HEK293 (cell line): Measurements from ENCODE around the gene RANGAP1.

Source experiments
- CTCF ChIA-PET: fragments of 350-600 bp; formaldehyde crosslinking; extraction: SDS; loops from one replicate; lab custom pipeline; 2021; ENCODE audit warnings: antibody characterized with exemption; lab: Yijun Ruan, JAX
- POLR2A ChIA-PET: fragments of 300-600 bp; formaldehyde crosslinking; extraction: SDS; loops from one replicate; lab custom pipeline; 2020; ENCODE audit warnings: antibody characterized with exemption, inconsistent platforms; lab: Yijun Ruan, JAX
- H3K27ac ChIP-seq: fragments of 200-500 bp; sonication (Bioruptor generic); 2 replicates; pipeline ENCODE4 v1.5.1; 2014; ENCODE audit warnings: low read depth, low read length, control low read depth, inconsistent platforms; ENCODE audit errors: extremely low read depth
- H3K36me3 ChIP-seq, 2 experiments: fragments of 200-500 bp in 1 of 2; sonication (Bioruptor generic) in 1 of 2; 1 replicate in 1 of 2; 2 replicates in 1 of 2; pipeline ENCODE4 v1.5.1; 2014 to 2017; ENCODE audit warnings: inconsistent platforms in 2 of 2, low read length in 2 of 2; ENCODE audit not compliant: control insufficient read depth in 2 of 2, insufficient read depth in 1 of 2
- H3K4me1 ChIP-seq: fragments of 200-500 bp; sonication (Bioruptor generic); 2 replicates; pipeline ENCODE4 v1.5.1; 2014; ENCODE audit warnings: mild to moderate bottlenecking, low read length, inconsistent platforms; ENCODE audit not compliant: control insufficient read depth, insufficient read depth
- H3K4me3 ChIP-seq: 2 replicates; pipeline ENCODE4 v1.5.1; 2011; ENCODE audit warnings: low read depth, mild to moderate bottlenecking, control low read depth, low read length, moderate library complexity
- H3K9me3 ChIP-seq: fragments of 200-500 bp; sonication (Bioruptor generic); 2 replicates; pipeline ENCODE4 v1.5.1; 2014; ENCODE audit warnings: low read depth, low read length, inconsistent platforms; ENCODE audit not compliant: control insufficient read depth, insufficient read depth
- GFI1B ChIP-seq: fragments of 450-650 bp; formaldehyde crosslinking; IDR thresholded peaks from 2 replicates; pipeline ENCODE4 v1.5.1; 2016; ENCODE audit warnings: missing biosample characterization, missing genetic modification characterization
- GLIS1 ChIP-seq: fragments of 450-650 bp; formaldehyde crosslinking; IDR thresholded peaks from 2 replicates; pipeline ENCODE4 v1.5.1; 2016; ENCODE audit warnings: missing biosample characterization, missing genetic modification characterization
- KLF16 ChIP-seq: fragments of 450-650 bp; formaldehyde crosslinking; IDR thresholded peaks from 2 replicates; pipeline ENCODE4 v1.5.1; 2017; ENCODE audit warnings: missing biosample characterization, missing genetic modification characterization
- KLF8 ChIP-seq: fragments of 450-650 bp; formaldehyde crosslinking; IDR thresholded peaks from 2 replicates; pipeline ENCODE4 v1.5.1; 2016; ENCODE audit warnings: missing biosample characterization, missing genetic modification characterization
- SP7 ChIP-seq: fragments of 450-650 bp; formaldehyde crosslinking; IDR thresholded peaks from 2 replicates; pipeline ENCODE4 v1.5.1; 2016; ENCODE audit warnings: missing biosample characterization, missing genetic modification characterization
- WT1 ChIP-seq: fragments of 450-650 bp; formaldehyde crosslinking; IDR thresholded peaks from 2 replicates; pipeline ENCODE4 v1.5.1; 2016; ENCODE audit warnings: missing biosample characterization, missing genetic modification characterization
- ZBTB17 ChIP-seq: fragments of 450-650 bp; formaldehyde crosslinking; IDR thresholded peaks from 2 replicates; pipeline ENCODE4 v1.5.1; 2016; ENCODE audit warnings: missing biosample characterization, missing genetic modification characterization
- ZBTB20 ChIP-seq: fragments of 450-650 bp; formaldehyde crosslinking; IDR thresholded peaks from 2 replicates; pipeline ENCODE4 v1.5.1; 2016; ENCODE audit warnings: missing biosample characterization, missing genetic modification characterization
- ZFP37 ChIP-seq: fragments of 450-650 bp; formaldehyde crosslinking; IDR thresholded peaks from 2 replicates; pipeline ENCODE4 v1.5.1; 2016; ENCODE audit warnings: missing biosample characterization, missing genetic modification characterization
- ZNF10 ChIP-seq: fragments of 450-650 bp; formaldehyde crosslinking; IDR thresholded peaks from 2 replicates; pipeline ENCODE4 v1.5.1; 2017; ENCODE audit warnings: missing biosample characterization, missing genetic modification characterization
- ZNF133 ChIP-seq: fragments of 450-650 bp; formaldehyde crosslinking; IDR thresholded peaks from 2 replicates; pipeline ENCODE4 v1.5.1; 2016; ENCODE audit warnings: missing biosample characterization, missing genetic modification characterization
- ZNF2 ChIP-seq: fragments of 450-650 bp; formaldehyde crosslinking; IDR thresholded peaks from 2 replicates; pipeline ENCODE4 v1.5.1; 2016; ENCODE audit warnings: missing biosample characterization, missing genetic modification characterization
- ZNF292 ChIP-seq: fragments of 450-650 bp; formaldehyde crosslinking; IDR thresholded peaks from 2 replicates; pipeline ENCODE4 v1.5.1; 2016; ENCODE audit warnings: low read depth, missing biosample characterization, missing genetic modification characterization, borderline replicate concordance
- ZNF391 ChIP-seq: fragments of 450-650 bp; formaldehyde crosslinking; IDR thresholded peaks from 2 replicates; pipeline ENCODE4 v1.5.1; 2016; ENCODE audit warnings: low read depth, missing biosample characterization, missing genetic modification characterization, borderline replicate concordance
- ZNF394 ChIP-seq: fragments of 450-650 bp; formaldehyde crosslinking; IDR thresholded peaks from 2 replicates; pipeline ENCODE4 v1.5.1; 2016; ENCODE audit warnings: missing biosample characterization, missing genetic modification characterization, mild to moderate bottlenecking, moderate library complexity, borderline replicate concordance
- ZNF416 ChIP-seq: fragments of 450-650 bp; formaldehyde crosslinking; IDR thresholded peaks from 2 replicates; pipeline ENCODE4 v1.5.1; 2016; ENCODE audit warnings: missing biosample characterization, missing genetic modification characterization
- ZNF600 ChIP-seq: fragments of 450-650 bp; formaldehyde crosslinking; IDR thresholded peaks from 2 replicates; pipeline ENCODE4 v1.5.1; 2016; ENCODE audit warnings: missing biosample characterization, missing genetic modification characterization
- ZNF626 ChIP-seq: fragments of 450-650 bp; sonication (Bioruptor Pico); formaldehyde crosslinking; IDR thresholded peaks from 2 replicates; pipeline ENCODE4 v1.5.1; 2018; ENCODE audit warnings: missing biosample characterization, missing genetic modification characterization, inconsistent platforms
- ZNF629 ChIP-seq: fragments of 450-650 bp; formaldehyde crosslinking; IDR thresholded peaks from 2 replicates; pipeline ENCODE4 v1.5.1; 2017; ENCODE audit warnings: missing biosample characterization, missing genetic modification characterization
- ZNF76 ChIP-seq: fragments of 450-650 bp; formaldehyde crosslinking; IDR thresholded peaks from 2 replicates; pipeline ENCODE4; 2016; ENCODE audit warnings: low read depth, missing biosample characterization, missing genetic modification characterization, borderline replicate concordance
- ZXDB ChIP-seq: fragments of 450-650 bp; formaldehyde crosslinking; IDR thresholded peaks from 2 replicates; pipeline ENCODE4 v1.5.1; 2016; ENCODE audit warnings: missing biosample characterization, missing genetic modification characterization
- TF ChIP-seq, protein P1 (sequence below): fragments of 450-650 bp; formaldehyde crosslinking; IDR thresholded peaks from 2 replicates; pipeline ENCODE4 v1.5.1; 2016; ENCODE audit warnings: missing biosample characterization, missing genetic modification characterization
- TF ChIP-seq, protein P2 (sequence below): fragments of 450-650 bp; formaldehyde crosslinking; IDR thresholded peaks from 2 replicates; pipeline ENCODE4 v1.5.1; 2016; ENCODE audit warnings: missing biosample characterization, missing genetic modification characterization
- TF ChIP-seq, protein P3 (sequence below): fragments of 450-650 bp; formaldehyde crosslinking; IDR thresholded peaks from 2 replicates; pipeline ENCODE4 v1.5.0; 2017; ENCODE audit warnings: missing biosample characterization, missing genetic modification characterization, borderline replicate concordance
- TF ChIP-seq, protein P4 (sequence below): fragments of 450-650 bp; formaldehyde crosslinking; IDR thresholded peaks from 2 replicates; pipeline ENCODE4 v1.5.1; 2016; ENCODE audit warnings: missing biosample characterization, missing genetic modification characterization
- TF ChIP-seq, protein P5 (sequence below): fragments of 450-650 bp; formaldehyde crosslinking; IDR thresholded peaks from 2 replicates; pipeline ENCODE4 v1.5.1; 2016; ENCODE audit warnings: missing biosample characterization, missing genetic modification characterization

RANGAP1 gene

DNA sequence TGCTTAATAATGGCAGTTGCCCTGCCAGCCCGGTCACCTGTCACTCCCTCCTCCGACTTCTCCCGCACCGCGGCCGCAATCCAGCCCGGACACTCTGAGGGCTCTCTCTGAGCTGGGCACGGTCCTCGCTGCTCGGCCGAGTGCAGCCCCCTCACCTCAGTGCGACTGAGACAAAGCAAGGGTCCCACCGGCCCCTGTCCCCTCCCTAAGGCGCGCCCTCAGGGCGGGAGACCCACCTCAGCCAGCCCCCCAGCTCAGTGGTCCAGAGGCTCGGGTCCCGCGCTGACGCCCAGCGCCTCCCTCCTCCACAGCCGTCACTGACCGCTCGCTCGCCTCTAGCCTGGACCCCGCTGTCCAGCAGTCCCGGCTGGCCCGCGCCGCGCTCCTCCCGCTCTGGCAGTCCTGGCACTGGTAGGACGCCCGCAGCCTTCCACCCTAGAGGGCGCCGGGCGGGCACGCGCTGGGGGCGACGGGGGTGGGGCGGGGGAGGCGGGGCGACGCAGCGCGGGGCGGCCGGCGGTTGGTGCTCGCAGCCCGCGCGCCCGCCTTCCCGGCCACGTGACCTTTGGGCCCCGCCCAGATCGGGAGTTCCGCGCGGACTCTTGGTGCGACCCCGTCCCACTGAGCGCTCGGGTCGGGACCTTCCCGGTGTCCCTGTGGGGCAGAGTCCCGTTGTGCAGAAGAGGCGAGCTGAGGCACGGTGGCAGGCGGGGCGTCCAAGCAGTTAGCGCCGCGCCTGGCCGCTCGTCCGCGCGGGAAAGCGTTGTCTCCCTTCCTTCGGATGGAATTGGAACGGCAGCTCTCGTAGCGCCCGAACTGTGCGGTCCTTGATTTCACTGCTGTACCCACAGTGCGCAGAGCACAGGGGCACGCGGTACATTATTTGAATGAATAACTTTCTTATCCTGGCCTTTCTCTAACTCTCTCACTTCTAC is 88.7 kb downstream of the RANGAP1 start:
- Histone ChIP-seq H3K9me3 (no peaks in the 10 kb centered on the region), H3K4me1 (0 out of 2 replicates have a peak, but pooled peaks cover 2% of the 10 kb centered on the region), H3K4me3 (peak overlapping the region; percentile 84), H3K36me3 (no peaks in the 10 kb centered on the region; a peak in 1 of 3 replicates), H3K27ac (peak overlapping the region; percentile 48; the same call in 1 of the 2 replicates)
- CTCF ChIA-PET: interaction anchor here (0.6 to 3.1 kb wide), 6 partner anchors 11 to 553 kb away, joined by 3 to 7 read pairs (median 4); no protein-coding TSS in a partner anchor
- POLR2A ChIA-PET: interaction anchor here (0.6 to 1.4 kb wide), 8 partner anchors 9 to 842 kb away, joined by 3 to 7 read pairs (median 4); partner anchors contain the start of genes RBX1, TEF and TOB2
- TF ChIP-seq ZNF292 (no peak), ZNF629 (tag by site-specific recombination) (0 out of 2 replicates have a peak, but pooled peaks have one; percentile 42), ZNF391 (tag by site-specific recombination) (peak; percentile 52; the same call in 1 of the 2 replicates), ZFP37 (tag by site-specific recombination) (peak; percentile 66; the same call in 1 of the 2 replicates), ZBTB17 (tag by site-specific recombination) (peak; percentile 88), GLIS1 (tag by site-specific recombination) (peak; percentile 77), ZNF2 (0 out of 2 replicates have a peak, but pooled peaks have one; percentile 15), WT1 (peak; percentile 31; the same call in 1 of the 2 replicates), ZNF76 (tag by site-specific recombination) (peak; percentile 69; the same call in 1 of the 2 replicates), ZBTB20 (tag by site-specific recombination) (peak; percentile 33; the same call in 1 of the 2 replicates), SP7 (tag by site-specific recombination) (peak; percentile 40; the same call in 1 of the 2 replicates), ZNF394 (tag by site-specific recombination) (no peak), KLF16 (0 out of 2 replicates have a peak, but pooled peaks have one; percentile 17), ZNF626 (no peak), ZNF10 (tag by site-specific recombination) (no peak), KLF8 (tag by site-specific recombination) (peak; percentile 70), ZXDB (peak; percentile 84), ZNF600 (peak; percentile 49), ZNF133 (no peak), GFI1B (tag by site-specific recombination) (no peak), ZNF416 (tag by site-specific recombination) (0 out of 2 replicates have a peak, but pooled peaks have one; percentile 79)
- TF ChIP-seq, protein P1, sequence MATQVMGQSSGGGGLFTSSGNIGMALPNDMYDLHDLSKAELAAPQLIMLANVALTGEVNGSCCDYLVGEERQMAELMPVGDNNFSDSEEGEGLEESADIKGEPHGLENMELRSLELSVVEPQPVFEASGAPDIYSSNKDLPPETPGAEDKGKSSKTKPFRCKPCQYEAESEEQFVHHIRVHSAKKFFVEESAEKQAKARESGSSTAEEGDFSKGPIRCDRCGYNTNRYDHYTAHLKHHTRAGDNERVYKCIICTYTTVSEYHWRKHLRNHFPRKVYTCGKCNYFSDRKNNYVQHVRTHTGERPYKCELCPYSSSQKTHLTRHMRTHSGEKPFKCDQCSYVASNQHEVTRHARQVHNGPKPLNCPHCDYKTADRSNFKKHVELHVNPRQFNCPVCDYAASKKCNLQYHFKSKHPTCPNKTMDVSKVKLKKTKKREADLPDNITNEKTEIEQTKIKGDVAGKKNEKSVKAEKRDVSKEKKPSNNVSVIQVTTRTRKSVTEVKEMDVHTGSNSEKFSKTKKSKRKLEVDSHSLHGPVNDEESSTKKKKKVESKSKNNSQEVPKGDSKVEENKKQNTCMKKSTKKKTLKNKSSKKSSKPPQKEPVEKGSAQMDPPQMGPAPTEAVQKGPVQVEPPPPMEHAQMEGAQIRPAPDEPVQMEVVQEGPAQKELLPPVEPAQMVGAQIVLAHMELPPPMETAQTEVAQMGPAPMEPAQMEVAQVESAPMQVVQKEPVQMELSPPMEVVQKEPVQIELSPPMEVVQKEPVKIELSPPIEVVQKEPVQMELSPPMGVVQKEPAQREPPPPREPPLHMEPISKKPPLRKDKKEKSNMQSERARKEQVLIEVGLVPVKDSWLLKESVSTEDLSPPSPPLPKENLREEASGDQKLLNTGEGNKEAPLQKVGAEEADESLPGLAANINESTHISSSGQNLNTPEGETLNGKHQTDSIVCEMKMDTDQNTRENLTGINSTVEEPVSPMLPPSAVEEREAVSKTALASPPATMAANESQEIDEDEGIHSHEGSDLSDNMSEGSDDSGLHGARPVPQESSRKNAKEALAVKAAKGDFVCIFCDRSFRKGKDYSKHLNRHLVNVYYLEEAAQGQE (tag by site-specific recombination): peak; percentile 89
- TF ChIP-seq, protein P2, sequence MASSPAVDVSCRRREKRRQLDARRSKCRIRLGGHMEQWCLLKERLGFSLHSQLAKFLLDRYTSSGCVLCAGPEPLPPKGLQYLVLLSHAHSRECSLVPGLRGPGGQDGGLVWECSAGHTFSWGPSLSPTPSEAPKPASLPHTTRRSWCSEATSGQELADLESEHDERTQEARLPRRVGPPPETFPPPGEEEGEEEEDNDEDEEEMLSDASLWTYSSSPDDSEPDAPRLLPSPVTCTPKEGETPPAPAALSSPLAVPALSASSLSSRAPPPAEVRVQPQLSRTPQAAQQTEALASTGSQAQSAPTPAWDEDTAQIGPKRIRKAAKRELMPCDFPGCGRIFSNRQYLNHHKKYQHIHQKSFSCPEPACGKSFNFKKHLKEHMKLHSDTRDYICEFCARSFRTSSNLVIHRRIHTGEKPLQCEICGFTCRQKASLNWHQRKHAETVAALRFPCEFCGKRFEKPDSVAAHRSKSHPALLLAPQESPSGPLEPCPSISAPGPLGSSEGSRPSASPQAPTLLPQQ (tag by site-specific recombination): no peak; the same call in 1 of the 2 replicates
- TF ChIP-seq, protein P3, sequence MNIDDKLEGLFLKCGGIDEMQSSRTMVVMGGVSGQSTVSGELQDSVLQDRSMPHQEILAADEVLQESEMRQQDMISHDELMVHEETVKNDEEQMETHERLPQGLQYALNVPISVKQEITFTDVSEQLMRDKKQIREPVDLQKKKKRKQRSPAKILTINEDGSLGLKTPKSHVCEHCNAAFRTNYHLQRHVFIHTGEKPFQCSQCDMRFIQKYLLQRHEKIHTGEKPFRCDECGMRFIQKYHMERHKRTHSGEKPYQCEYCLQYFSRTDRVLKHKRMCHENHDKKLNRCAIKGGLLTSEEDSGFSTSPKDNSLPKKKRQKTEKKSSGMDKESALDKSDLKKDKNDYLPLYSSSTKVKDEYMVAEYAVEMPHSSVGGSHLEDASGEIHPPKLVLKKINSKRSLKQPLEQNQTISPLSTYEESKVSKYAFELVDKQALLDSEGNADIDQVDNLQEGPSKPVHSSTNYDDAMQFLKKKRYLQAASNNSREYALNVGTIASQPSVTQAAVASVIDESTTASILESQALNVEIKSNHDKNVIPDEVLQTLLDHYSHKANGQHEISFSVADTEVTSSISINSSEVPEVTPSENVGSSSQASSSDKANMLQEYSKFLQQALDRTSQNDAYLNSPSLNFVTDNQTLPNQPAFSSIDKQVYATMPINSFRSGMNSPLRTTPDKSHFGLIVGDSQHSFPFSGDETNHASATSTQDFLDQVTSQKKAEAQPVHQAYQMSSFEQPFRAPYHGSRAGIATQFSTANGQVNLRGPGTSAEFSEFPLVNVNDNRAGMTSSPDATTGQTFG (tag by site-specific recombination): no peak
- TF ChIP-seq, protein P4, sequence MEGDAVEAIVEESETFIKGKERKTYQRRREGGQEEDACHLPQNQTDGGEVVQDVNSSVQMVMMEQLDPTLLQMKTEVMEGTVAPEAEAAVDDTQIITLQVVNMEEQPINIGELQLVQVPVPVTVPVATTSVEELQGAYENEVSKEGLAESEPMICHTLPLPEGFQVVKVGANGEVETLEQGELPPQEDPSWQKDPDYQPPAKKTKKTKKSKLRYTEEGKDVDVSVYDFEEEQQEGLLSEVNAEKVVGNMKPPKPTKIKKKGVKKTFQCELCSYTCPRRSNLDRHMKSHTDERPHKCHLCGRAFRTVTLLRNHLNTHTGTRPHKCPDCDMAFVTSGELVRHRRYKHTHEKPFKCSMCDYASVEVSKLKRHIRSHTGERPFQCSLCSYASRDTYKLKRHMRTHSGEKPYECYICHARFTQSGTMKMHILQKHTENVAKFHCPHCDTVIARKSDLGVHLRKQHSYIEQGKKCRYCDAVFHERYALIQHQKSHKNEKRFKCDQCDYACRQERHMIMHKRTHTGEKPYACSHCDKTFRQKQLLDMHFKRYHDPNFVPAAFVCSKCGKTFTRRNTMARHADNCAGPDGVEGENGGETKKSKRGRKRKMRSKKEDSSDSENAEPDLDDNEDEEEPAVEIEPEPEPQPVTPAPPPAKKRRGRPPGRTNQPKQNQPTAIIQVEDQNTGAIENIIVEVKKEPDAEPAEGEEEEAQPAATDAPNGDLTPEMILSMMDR (tag by site-specific recombination): peak; percentile 70
- TF ChIP-seq, protein P5, sequence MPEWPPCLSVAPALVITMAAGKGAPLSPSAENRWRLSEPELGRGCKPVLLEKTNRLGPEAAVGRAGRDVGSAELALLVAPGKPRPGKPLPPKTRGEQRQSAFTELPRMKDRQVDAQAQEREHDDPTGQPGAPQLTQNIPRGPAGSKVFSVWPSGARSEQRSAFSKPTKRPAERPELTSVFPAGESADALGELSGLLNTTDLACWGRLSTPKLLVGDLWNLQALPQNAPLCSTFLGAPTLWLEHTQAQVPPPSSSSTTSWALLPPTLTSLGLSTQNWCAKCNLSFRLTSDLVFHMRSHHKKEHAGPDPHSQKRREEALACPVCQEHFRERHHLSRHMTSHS (tag by site-specific recombination): no peak
